Mucosa of rectum (tissue), 2 donors: ENCODE results near the gene ATP2C2.

Source experiments
- H3K27ac ChIP-seq, 2 donors: one replicate each; pipeline ENCODE4 v1.7.0; 2013; ENCODE audit warnings: inconsistent platforms in 2 of 2, low read depth in 2 of 2, low read length in 2 of 2
- H3K27me3 ChIP-seq, 2 donors: one replicate each; pipeline ENCODE4 v1.7.0; 2013; ENCODE audit warnings: low read length in 2 of 2; ENCODE audit not compliant: control insufficient read depth in 2 of 2, insufficient read depth in 2 of 2
- H3K36me3 ChIP-seq, 2 donors: one replicate each; pipeline ENCODE4 v1.7.0; 2013; ENCODE audit warnings: low read length in 2 of 2; ENCODE audit not compliant: control insufficient read depth in 2 of 2, insufficient read depth in 2 of 2
- H3K4me1 ChIP-seq, 2 donors: one replicate each; pipeline ENCODE4 v1.7.0; 2013; ENCODE audit warnings: low read length in 2 of 2, mild to moderate bottlenecking in 1 of 2; ENCODE audit not compliant: control insufficient read depth in 2 of 2, insufficient read depth in 2 of 2
- H3K4me3 ChIP-seq, 2 donors: one replicate each; pipeline ENCODE4 v1.7.0; 2013; ENCODE audit warnings: low read length in 2 of 2
- H3K9ac ChIP-seq, 2 donors: one replicate each; pipeline ENCODE4 v1.7.0; 2013; ENCODE audit warnings: low read length in 2 of 2, low read depth in 1 of 2, mild to moderate bottlenecking in 1 of 2
- H3K9me3 ChIP-seq, 2 donors: one replicate each; pipeline ENCODE4 v1.7.0; 2013; ENCODE audit warnings: low read length in 2 of 2; ENCODE audit not compliant: control insufficient read depth in 2 of 2
- donor health status: healthy.
- donor health status: Normal muscosa, but diverticular disease.

The ATP2C2 gene

DNA sequence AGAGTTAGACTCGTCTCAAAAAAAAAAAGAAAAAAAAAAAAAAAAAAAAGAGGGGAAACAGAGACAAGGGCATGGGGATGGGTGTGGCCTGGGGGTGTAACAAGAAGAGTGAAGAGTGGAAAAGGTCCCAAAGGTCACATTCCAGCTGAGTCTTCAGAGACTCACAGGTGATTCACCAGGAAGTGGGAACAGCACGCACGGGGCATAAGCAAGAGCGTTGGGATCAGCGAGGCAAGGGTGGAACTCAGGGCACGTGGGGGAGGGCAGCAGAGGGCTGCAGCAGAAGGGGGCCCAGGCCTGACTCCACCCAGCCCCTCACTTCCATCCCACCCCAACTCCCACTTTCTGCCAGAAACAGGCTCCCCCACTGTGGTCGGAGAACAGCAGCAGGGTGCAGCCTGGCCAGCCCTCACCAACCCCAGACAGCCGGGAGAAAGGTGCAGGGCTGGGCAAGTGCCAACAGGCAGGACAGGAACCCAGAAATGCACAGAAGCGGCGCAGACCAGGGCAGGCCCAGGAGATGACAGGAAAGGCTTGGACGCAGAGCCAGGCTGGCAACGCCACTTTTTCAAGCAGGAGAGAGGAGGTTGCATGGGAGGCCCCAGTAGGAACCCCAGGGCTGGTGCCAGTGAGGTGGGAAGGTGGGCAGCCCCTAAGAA, 132.9 kb downstream of the ATP2C2 start:
- H3K9ac ChIP-seq: no peak overlapping the region
- no peaks in the 10 kb centered on the region for H3K9me3 ChIP-seq
- H3K36me3 ChIP-seq: peaks cover 14 to 17% of the 10 kb centered on the region in 2 donors
- H3K4me1 ChIP-seq: peaks cover 19 to 25% of the 10 kb centered on the region in 2 donors
- no peaks in the 10 kb centered on the region for H3K27me3 ChIP-seq
- H3K27ac ChIP-seq: peak overlapping the region in 1 of 2 donors; percentile 35
- no peak overlapping the region for H3K4me3 ChIP-seq

DNA sequence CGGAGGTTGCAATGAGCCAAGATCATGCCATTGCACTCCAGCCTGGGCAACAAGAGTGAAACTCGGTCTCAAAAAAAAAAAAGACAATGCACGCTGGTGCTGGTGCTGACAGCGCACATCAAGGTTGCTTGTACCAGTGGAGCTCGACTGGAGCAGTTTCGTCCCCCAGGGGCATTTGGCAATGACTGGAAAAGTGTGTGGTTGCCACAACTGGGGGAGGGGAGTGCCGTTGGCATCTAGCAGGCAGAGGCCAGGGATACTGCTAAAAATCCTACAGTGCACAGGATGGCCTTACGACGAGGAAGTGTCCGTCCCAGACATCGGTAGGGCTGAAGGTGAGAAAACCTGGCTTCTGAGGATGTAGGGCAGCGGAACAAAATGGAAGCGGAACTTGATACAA, 133.7 kb downstream of the ATP2C2 start:
- H3K9ac ChIP-seq: no peak overlapping the region
- H3K4me1 ChIP-seq: peaks cover 19 to 29% of the 10 kb centered on the region in 2 donors
- H3K36me3 ChIP-seq: peaks cover 8 to 11% of the 10 kb centered on the region in 2 donors
- H3K9me3 ChIP-seq: no peaks in the 10 kb centered on the region
- no peak overlapping the region for H3K27ac ChIP-seq
- no peak overlapping the region for H3K4me3 ChIP-seq
- H3K27me3 ChIP-seq: no peaks in the 10 kb centered on the region

DNA sequence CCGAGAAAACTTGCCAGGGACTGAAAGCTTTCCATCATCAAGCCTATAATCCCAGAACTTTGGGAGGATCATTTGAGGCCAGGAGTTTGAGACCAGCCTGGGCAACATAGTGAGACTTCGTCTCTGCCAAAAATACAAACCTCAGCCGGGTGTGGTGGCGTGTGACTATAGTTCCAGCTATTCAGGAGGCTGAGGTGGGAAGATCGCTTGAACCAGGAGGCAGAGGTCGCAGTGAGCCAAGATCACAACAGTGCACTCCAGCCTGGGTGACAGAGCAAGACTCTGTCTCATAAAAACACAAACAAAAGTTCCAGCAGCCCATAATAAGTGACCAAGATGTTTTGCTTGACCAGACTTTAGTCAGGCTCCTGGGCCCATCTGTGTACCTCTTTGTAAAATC, 134.2 kb downstream of the ATP2C2 start:
- H3K4me1 ChIP-seq: peaks cover 19 to 29% of the 10 kb centered on the region in 2 donors
- no peaks in the 10 kb centered on the region for H3K9me3 ChIP-seq
- no peak overlapping the region for H3K27ac ChIP-seq
- no peak overlapping the region for H3K4me3 ChIP-seq
- H3K36me3 ChIP-seq: peaks cover 3 to 6% of the 10 kb centered on the region in 2 donors
- no peaks in the 10 kb centered on the region for H3K27me3 ChIP-seq
- H3K9ac ChIP-seq: no peak overlapping the region

DNA sequence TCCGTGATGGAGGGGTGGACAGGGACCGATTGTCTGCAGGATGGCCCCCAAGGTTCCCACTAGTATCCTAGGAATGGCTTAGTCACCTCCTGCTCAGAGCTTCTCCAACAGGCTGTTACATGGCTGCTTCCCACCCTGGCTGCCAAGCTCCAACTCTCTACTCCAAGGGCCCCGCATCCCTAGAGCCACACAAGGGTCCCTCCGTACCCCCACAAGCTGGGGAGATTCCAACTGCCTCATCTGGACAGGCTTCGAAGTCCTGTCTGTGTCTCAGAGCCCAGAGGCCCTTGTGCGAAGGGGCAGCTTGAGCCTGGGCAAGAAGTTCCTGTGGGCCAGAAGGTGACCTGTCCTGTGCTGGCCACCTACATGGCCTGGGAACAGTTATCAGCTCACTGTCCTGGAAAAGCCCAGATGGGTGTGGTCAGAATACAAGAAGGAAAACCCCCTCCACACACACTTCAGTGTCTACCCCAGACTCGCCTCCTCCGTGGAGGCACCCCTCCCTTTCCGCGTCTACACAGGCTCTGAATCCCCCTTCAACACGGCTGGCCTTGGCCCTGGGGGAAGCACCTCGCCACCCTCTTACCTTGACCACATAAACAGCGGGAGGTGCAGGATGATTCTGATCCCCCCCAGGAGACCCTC, 135.5 kb downstream of the ATP2C2 start:
- H3K9ac ChIP-seq: peak overlapping the region; percentile 75 to 93
- no peaks in the 10 kb centered on the region for H3K27me3 ChIP-seq
- peaks cover 0 to 2% of the 10 kb centered on the region in 2 donors for H3K36me3 ChIP-seq
- peaks cover 19 to 29% of the 10 kb centered on the region in 2 donors for H3K4me1 ChIP-seq
- no peaks in the 10 kb centered on the region for H3K9me3 ChIP-seq
- peak overlapping the region; percentile 68 to 79 for H3K27ac ChIP-seq
- H3K4me3 ChIP-seq: peak overlapping the region; percentile 89 to 97

DNA sequence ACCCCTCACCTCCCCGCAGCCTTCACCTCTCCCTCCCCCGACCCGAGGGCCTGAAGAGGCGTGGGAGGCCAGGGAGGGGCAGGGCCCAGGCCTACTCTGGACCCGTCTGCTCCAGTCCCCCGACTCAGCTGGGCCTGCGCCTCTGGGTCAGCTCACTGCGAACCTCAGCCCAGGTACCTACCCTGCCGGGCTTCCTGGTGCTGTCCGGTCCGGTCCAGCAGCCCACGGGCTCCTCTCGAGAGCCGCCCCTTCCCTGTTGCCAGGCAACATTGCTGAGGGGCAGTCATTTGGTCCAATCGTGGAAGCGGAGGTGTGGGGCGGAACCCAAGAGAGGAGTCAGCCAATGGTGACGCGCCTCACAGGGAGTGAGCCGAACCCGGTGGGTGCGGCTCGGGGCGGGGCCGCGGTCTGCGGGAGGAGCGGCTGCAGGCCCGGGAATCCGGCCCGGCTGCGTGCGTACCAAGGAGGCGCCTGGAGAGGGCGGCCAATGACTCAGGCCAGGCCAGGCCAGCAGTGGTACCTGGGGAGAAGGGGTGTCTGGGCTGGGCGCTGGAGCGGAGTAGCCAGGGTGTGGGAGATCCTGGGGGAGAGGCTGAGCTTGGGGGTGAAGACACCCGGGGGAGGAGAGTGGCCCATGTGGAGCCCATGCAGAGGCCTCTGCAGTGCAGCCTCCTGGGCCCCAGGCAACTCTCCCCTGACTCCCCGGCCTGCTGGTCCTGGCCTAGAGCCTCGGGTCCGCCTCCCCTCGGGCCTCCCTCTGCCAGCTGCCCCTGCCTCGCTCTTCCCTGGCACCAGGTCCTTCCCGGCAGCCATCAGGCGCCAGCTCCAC, 136.3 kb downstream of the ATP2C2 start, which contains the start of gene MEAK7:
Gene MEAK7 (minus strand): TSS at position 240 of the 829 bp plus-strand sequence. CDS start 6,573 bp downstream, outside the sequence.
- H3K27ac ChIP-seq: peak within 1 kb of the TSS; percentile 68 to 79
- H3K4me1 ChIP-seq: peaks cover 19 to 29% of the 10 kb centered on the region in 2 donors
- peak within 1 kb of the TSS; percentile 89 to 97 for H3K4me3 ChIP-seq
- peaks cover 0 to 2% of the 10 kb centered on the region in 2 donors for H3K36me3 ChIP-seq
- H3K9ac ChIP-seq: peak within 1 kb of the TSS; percentile 86 to 93
- no peaks in the 10 kb centered on the region for H3K9me3 ChIP-seq
- no peaks in the 10 kb centered on the region for H3K27me3 ChIP-seq

DNA sequence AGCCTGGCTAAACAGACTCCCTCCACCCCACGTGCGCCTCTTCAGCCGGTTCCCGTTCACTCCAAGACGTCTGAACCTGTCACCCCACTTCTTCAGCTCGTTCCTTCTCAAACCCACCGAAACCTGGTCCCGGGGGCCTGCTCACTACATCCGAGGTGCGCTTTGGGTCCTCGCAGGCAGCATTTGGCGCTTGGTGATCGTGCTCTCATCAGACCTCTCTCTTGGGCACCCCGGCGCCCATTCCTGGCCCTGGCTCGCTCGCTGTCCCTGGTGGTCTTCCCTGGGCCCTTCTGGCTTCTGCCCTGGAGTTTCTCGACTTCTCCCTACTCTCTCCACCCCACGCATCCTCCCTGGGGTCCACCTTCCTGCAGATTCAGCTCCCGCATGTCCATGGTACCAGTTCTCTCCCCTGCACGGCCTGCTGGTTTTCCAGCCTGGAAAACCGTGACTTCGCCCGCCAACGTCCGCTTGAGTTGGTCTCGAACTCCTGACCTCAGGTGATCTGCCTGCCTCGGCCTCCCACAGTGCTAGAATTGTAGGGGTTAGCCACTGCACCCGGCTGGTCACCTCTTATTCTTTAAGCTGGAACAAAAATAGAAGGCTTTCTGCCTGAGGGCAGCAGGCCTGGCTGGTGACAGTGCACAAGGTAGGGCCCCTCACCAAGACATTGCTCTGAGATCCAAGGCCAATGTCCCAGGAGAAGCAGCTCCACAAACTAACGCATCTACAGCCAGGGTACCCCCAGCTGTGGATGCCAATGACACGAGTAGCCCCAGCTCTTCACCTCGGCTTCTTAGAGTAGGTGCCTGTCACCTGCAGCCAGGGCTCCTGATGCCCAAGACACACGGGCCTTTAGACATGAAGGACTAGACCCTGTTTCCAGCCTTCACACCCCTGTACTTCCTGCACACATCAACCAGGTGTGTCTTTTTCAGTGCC, 137.2 kb downstream of the ATP2C2 start:
- Histone ChIP-seq H3K36me3 (peaks cover 0 to 2% of the 10 kb centered on the region in 2 donors), H3K27ac (peak overlapping the region; percentile 65 to 68), H3K27me3 (no peaks in the 10 kb centered on the region), H3K4me3 (peak overlapping the region; percentile 66 to 97), H3K4me1 (peaks cover 19 to 29% of the 10 kb centered on the region in 2 donors), H3K9ac (peak overlapping the region; percentile 65 to 93), H3K9me3 (no peaks in the 10 kb centered on the region)

DNA sequence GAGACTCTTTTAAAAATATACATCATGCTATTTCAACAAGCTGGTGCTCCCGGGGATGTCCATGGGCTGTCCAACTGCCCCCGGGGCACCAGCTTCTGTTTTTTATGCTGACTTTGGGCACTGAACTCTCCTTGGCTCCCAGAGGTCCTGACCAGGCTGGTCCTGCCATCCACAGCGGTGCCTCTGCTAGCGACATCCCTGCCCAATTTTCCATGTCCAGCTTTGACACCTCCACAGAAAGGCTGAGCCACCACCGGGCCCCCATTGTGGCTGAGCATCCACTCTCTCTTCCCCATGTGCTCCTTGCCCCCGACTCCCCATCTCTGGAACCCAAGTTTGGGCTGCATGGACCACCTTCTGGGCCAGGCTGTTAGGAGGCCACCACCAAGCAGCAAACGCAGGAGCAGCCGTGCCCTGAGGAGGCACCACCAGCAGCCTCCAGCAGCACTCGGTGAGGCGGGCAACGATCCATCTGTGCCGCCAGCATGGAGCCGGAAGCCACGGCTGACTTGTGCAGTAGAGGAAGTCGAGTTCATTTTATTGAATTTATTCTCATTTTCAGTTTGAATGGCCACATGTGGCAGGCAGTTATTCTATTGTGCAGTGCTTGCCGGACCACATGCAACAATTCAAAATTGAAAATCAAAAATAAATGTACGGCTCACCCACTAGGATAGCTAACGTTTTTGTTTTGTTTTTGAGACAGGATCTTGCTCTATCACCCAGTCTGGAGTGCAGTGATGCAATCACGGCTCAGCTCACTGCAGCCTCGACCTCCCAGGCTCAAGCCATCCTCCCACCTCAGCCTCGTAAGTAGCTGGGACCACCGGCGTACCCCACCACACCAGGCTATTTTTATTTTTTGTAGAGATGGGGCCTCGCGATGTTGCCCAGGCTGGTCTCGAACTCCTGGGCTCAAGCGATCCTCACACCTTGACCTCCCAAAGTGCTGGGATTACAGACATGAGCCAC, 139.0 kb downstream of the ATP2C2 start:
- no peaks in the 10 kb centered on the region for H3K27me3 ChIP-seq
- H3K4me3 ChIP-seq: peak overlapping the region in 1 of 2 donors; percentile 28
- H3K36me3 ChIP-seq: no peaks in the 10 kb centered on the region
- peaks cover 14 to 31% of the 10 kb centered on the region in 2 donors for H3K4me1 ChIP-seq
- no peak overlapping the region for H3K27ac ChIP-seq
- no peak overlapping the region for H3K9ac ChIP-seq
- no peaks in the 10 kb centered on the region for H3K9me3 ChIP-seq

DNA sequence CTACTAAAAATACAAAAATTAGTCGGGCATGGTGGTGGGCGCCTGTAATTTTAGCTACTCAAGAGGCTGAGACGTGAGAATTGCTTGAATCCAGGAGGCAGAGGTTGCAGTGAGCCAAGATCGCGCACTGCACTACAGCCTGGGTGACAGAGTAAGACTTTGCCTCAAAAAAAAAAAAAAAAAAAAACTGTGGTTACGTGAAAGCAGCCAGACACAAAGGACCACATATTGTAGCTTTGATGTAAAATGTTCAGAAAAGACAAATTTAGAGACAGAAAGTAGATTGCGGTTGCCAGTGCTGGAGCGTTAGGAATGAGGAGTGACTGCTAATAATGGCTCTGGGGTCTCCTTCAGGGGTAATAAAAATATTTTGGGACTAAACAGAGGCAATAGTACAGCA, 140.2 kb downstream of the ATP2C2 start:
- no peak overlapping the region for H3K4me3 ChIP-seq
- no peak overlapping the region for H3K27ac ChIP-seq
- peaks cover 11 to 28% of the 10 kb centered on the region in 2 donors for H3K4me1 ChIP-seq
- H3K36me3 ChIP-seq: no peaks in the 10 kb centered on the region
- no peak overlapping the region for H3K9ac ChIP-seq
- no peaks in the 10 kb centered on the region for H3K9me3 ChIP-seq
- no peaks in the 10 kb centered on the region for H3K27me3 ChIP-seq
